ENCODE measurements around the gene RPS16. TPM values are rescaled to one million over a fixed set of nuclear protein-coding genes. Genes with fewer than 3 reads are reported as not detected.
A peak's percentile ranks its signal among the peaks of the same experiment; 100 is the strongest.

The RPS16 gene
- total and polyA plus RNA-seq, 9 of the 15 experiments (the other 6 are each of a cell fraction or from before 2014, with no cell fraction given) = 82.6 to 3,671 (median 2,204) TPM

- TF ChIP-seq BRF2 (IDR thresholded peaks at IDR 0.05; ENCODE audit: borderline replicate concordance, insufficient read depth, insufficient read length) (no peak), ZBED1 (IDR thresholded peaks at IDR 0.05) (peak; percentile 53; the same call in 1 of the 2 replicates), SLC30A9 (CRISPR knock-in tag; IDR thresholded peaks at IDR 0.05) (no peak), USF2 (CRISPR knock-in tag; IDR thresholded peaks at IDR 0.05) (no peak), ZNF384 (IDR thresholded peaks at IDR 0.05; ENCODE audit: low read depth, low read length) (no peak), TAF1 (IDR thresholded peaks at IDR 0.05; ENCODE audit: control insufficient read depth, extremely low read depth, insufficient read depth, low read length, severe bottlenecking) (peak; percentile 99), NFIX (CRISPR knock-in tag; IDR thresholded peaks at IDR 0.05; ENCODE audit: low read depth) (no peak), NELFE (IDR thresholded peaks at IDR 0.05; ENCODE audit: insufficient read depth, insufficient read length) (peak; percentile 78), RBM34 (IDR thresholded peaks at IDR 0.05; ENCODE audit: borderline replicate concordance, insufficient read depth, low read length) (peak; percentile 50; the same call in 1 of the 2 replicates), NRF1 (conservative IDR thresholded peaks at IDR 0.05 in 1 of 2, IDR thresholded peaks at IDR 0.05 in 1 of 2) (peak; percentile 96 to 97), DNMT1 (IDR thresholded peaks at IDR 0.05) (0 out of 2 replicates have a peak, but pooled peaks have one; percentile 56), SRSF9 (IDR thresholded peaks at IDR 0.05; ENCODE audit: borderline replicate concordance, low read depth, low read length) (no peak), FOXK2 (conservative IDR thresholded peaks at IDR 0.05 in 1 of 2, IDR thresholded peaks at IDR 0.05 in 1 of 2; ENCODE audit: low read depth in 2 of 2) (peak in 1 of 2 experiments; percentile 18; a peak in 1 of 4 replicates), BRD4 (IDR thresholded peaks at IDR 0.05) (peak; percentile 91), ETV5 (CRISPR knock-in tag; IDR thresholded peaks at IDR 0.05; ENCODE audit: low read depth) (peak; percentile 90), MXI1 (IDR thresholded peaks at IDR 0.05; ENCODE audit: low read depth, low read length) (peak; percentile 80; the same call in 1 of the 2 replicates), GABPA (tag; conservative IDR thresholded peaks at IDR 0.05; ENCODE audit: low read depth) (peak; percentile 97), POLR2B (IDR thresholded peaks at IDR 0.05; ENCODE audit: low read depth, partially characterized antibody) (peak; percentile 99), RBBP5 (IDR thresholded peaks at IDR 0.05; ENCODE audit: borderline replicate concordance, insufficient read depth, low read length, poor library complexity, severe bottlenecking) (peak; percentile 84), ARID4B (CRISPR knock-in tag; IDR thresholded peaks at IDR 0.05) (peak; percentile 95), PURB (CRISPR knock-in tag; IDR thresholded peaks at IDR 0.05; ENCODE audit: low read depth) (no peak)
Measured at GRCh38 chr19:39435499-39436349, at the start of gene RPS16 (continued).

Measured in K562 (cell line).